ENCODE results near the gene HS3ST2. TPM values are rescaled to one million over a fixed set of nuclear protein-coding genes. Genes with fewer than 3 reads are reported as not detected.

HS3ST2 gene
- total RNA-seq, 1 experiment from 2014 or later: 0.61 TPM

DNA sequence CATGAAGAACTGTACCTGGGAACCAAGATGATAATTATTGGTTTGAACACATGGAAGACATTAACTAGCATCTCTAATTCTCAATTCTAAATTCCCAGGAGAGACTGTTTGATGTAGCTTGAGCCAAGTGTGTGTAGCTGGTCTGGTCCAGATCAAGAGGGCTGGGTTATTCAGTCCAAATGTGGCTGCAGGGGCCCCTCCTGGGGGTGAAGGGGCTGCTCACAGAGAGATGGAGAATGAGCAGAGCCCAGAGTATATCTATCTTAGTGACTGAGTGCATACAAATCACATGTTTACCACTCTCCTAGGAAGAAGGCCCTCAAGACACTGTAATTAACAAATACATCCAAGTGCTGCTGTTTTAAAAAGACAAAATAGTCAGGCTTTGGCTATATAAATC, 50.4 kb downstream of the HS3ST2 start (continued):
- TF ChIP-seq, protein P1, sequence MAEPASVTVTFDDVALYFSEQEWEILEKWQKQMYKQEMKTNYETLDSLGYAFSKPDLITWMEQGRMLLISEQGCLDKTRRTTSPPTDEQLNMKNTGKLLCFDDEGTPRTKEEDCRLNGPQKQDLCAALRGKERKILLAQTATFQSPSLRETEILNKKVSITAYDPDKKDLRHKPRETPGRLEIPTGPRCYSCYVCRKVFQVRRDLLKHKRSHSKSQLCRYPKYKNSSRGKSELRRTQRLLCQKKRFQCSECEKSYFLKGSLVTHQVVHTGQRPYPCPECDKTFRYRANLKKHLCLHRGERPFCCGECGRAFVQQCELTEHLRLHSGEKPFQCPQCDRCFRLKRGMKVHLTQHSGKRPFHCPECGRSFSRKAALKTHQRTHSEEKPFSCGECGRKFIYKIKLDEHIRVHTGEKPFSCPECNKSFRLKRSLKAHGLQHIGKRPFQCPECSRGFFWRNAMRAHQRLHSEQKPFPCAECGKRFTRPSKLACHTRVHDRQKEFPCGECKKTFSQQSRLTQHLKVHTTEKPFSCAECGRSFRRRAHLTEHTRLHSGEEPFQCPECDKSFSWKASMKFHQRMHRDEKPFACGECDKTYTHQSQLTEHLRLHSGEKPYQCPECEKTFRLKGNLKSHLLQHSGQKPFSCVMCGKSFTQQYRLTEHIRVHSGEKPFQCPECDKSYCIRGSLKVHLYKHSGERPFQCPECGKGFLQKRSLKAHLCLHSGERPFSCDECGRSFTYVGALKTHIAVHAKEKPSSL (CRISPR knock-in tag; conservative IDR thresholded peaks at IDR 0.05): no peak
- TF ChIP-seq, protein P2, sequence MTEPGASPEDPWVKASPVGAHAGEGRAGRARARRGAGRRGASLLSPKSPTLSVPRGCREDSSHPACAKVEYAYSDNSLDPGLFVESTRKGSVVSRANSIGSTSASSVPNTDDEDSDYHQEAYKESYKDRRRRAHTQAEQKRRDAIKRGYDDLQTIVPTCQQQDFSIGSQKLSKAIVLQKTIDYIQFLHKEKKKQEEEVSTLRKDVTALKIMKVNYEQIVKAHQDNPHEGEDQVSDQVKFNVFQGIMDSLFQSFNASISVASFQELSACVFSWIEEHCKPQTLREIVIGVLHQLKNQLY (CRISPR knock-in tag; IDR thresholded peaks at IDR 0.05): no peak
- TF ChIP-seq ZNF423 (CRISPR knock-in tag; IDR thresholded peaks at IDR 0.05) (no peak), IRF2 (CRISPR knock-in tag; IDR thresholded peaks at IDR 0.05; ENCODE audit: borderline replicate concordance, low read depth) (no peak)
- TF ChIP-seq, protein P3, sequence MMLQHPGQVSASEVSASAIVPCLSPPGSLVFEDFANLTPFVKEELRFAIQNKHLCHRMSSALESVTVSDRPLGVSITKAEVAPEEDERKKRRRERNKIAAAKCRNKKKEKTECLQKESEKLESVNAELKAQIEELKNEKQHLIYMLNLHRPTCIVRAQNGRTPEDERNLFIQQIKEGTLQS (CRISPR knock-in tag; conservative IDR thresholded peaks at IDR 0.05): no peak

DNA sequence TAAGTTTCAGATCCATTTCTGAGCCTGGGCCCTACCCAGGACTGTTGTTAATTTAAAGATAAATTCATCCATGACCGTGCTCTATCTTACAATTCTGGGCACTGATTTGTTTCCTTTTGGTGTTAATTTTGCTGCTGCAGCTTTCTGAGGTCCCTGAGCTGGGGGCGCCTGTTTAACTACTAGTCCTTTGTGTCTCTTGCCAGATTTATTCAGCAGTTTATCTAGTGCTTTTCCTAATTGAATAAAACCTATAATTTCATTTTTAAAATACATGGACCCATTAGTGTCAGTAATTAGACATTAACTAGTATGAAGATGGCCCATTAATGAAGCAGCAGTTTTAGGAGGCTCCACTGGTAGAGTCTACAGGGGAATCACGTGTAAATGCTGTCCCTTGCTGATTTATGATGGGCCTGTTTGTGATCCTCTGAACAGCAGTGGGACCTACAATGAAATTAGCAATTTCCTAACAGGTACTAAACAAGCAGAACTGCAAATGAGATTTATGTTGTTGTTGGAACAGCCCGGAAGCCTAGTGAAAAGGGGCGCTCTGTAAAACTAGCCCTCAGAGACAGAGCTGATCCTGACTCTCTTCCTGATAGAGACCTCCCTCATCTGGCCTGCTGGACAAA, 54.7 kb downstream of the HS3ST2 start:
- CTCF ChIA-PET: interaction anchor here (1.0 kb wide), 1 partner anchor 30 kb away, joined by 4 read pairs; no protein-coding TSS in a partner anchor
- no peak overlapping the region for H3K27ac Mint-ChIP-seq
- TF ChIP-seq JUN (CRISPR knock-in tag; IDR thresholded peaks at IDR 0.05): no peak
- TF ChIP-seq ZNF219 (CRISPR knock-in tag; IDR thresholded peaks at IDR 0.05; ENCODE audit: borderline replicate concordance): no peak
- TF ChIP-seq, protein P4, sequence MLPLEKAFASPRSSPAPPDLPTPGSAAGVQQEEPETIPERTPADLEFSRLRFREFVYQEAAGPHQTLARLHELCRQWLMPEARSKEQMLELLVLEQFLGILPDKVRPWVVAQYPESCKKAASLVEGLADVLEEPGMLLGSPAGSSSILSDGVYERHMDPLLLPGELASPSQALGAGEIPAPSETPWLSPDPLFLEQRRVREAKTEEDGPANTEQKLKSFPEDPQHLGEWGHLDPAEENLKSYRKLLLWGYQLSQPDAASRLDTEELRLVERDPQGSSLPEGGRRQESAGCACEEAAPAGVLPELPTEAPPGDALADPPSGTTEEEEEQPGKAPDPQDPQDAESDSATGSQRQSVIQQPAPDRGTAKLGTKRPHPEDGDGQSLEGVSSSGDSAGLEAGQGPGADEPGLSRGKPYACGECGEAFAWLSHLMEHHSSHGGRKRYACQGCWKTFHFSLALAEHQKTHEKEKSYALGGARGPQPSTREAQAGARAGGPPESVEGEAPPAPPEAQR (CRISPR knock-in tag; IDR thresholded peaks at IDR 0.05): no peak
- TF ChIP-seq ZNF423 (CRISPR knock-in tag; IDR thresholded peaks at IDR 0.05): no peak
- no peak for TF ChIP-seq FOXP1 (CRISPR knock-in tag; IDR thresholded peaks at IDR 0.05; ENCODE audit: borderline replicate concordance)
- TF ChIP-seq HMGA2 (CRISPR knock-in tag; IDR thresholded peaks at IDR 0.05): no peak
- TF ChIP-seq EMX1 (CRISPR knock-in tag; IDR thresholded peaks at IDR 0.05): no peak
- TF ChIP-seq, protein P5, sequence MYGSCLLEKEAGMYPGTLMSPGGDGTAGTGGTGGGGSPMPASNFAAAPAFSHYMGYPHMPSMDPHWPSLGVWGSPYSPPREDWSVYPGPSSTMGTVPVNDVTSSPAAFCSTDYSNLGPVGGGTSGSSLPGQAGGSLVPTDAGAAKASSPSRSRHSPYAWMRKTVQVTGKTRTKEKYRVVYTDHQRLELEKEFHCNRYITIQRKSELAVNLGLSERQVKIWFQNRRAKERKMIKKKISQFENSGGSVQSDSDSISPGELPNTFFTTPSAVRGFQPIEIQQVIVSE (CRISPR knock-in tag; IDR thresholded peaks at IDR 0.05; ENCODE audit: borderline replicate concordance): no peak
- no peak for TF ChIP-seq ZNF138 (CRISPR knock-in tag; conservative IDR thresholded peaks at IDR 0.05)
- TF ChIP-seq CREB1 (CRISPR knock-in tag; IDR thresholded peaks at IDR 0.05): no peak
- no peak for TF ChIP-seq PRRX2 (CRISPR knock-in tag; IDR thresholded peaks at IDR 0.05)
- TF ChIP-seq, protein P6, sequence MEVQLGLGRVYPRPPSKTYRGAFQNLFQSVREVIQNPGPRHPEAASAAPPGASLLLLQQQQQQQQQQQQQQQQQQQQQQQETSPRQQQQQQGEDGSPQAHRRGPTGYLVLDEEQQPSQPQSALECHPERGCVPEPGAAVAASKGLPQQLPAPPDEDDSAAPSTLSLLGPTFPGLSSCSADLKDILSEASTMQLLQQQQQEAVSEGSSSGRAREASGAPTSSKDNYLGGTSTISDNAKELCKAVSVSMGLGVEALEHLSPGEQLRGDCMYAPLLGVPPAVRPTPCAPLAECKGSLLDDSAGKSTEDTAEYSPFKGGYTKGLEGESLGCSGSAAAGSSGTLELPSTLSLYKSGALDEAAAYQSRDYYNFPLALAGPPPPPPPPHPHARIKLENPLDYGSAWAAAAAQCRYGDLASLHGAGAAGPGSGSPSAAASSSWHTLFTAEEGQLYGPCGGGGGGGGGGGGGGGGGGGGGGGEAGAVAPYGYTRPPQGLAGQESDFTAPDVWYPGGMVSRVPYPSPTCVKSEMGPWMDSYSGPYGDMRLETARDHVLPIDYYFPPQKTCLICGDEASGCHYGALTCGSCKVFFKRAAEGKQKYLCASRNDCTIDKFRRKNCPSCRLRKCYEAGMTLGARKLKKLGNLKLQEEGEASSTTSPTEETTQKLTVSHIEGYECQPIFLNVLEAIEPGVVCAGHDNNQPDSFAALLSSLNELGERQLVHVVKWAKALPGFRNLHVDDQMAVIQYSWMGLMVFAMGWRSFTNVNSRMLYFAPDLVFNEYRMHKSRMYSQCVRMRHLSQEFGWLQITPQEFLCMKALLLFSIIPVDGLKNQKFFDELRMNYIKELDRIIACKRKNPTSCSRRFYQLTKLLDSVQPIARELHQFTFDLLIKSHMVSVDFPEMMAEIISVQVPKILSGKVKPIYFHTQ (CRISPR knock-in tag; IDR thresholded peaks at IDR 0.05): no peak
- TF ChIP-seq TCF7 (CRISPR knock-in tag; IDR thresholded peaks at IDR 0.05; ENCODE audit: low read depth): no peak
- no peak for TF ChIP-seq NR3C1 (CRISPR knock-in tag; conservative IDR thresholded peaks at IDR 0.05; ENCODE audit: low read depth)
- TF ChIP-seq, protein P7, sequence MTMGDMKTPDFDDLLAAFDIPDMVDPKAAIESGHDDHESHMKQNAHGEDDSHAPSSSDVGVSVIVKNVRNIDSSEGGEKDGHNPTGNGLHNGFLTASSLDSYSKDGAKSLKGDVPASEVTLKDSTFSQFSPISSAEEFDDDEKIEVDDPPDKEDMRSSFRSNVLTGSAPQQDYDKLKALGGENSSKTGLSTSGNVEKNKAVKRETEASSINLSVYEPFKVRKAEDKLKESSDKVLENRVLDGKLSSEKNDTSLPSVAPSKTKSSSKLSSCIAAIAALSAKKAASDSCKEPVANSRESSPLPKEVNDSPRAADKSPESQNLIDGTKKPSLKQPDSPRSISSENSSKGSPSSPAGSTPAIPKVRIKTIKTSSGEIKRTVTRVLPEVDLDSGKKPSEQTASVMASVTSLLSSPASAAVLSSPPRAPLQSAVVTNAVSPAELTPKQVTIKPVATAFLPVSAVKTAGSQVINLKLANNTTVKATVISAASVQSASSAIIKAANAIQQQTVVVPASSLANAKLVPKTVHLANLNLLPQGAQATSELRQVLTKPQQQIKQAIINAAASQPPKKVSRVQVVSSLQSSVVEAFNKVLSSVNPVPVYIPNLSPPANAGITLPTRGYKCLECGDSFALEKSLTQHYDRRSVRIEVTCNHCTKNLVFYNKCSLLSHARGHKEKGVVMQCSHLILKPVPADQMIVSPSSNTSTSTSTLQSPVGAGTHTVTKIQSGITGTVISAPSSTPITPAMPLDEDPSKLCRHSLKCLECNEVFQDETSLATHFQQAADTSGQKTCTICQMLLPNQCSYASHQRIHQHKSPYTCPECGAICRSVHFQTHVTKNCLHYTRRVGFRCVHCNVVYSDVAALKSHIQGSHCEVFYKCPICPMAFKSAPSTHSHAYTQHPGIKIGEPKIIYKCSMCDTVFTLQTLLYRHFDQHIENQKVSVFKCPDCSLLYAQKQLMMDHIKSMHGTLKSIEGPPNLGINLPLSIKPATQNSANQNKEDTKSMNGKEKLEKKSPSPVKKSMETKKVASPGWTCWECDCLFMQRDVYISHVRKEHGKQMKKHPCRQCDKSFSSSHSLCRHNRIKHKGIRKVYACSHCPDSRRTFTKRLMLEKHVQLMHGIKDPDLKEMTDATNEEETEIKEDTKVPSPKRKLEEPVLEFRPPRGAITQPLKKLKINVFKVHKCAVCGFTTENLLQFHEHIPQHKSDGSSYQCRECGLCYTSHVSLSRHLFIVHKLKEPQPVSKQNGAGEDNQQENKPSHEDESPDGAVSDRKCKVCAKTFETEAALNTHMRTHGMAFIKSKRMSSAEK (CRISPR knock-in tag; IDR thresholded peaks at IDR 0.05; ENCODE audit: borderline replicate concordance): no peak
- no peak for TF ChIP-seq NR2C2 (CRISPR knock-in tag; IDR thresholded peaks at IDR 0.05)
- TF ChIP-seq FOXJ3 (CRISPR knock-in tag; IDR thresholded peaks at IDR 0.05; ENCODE audit: borderline replicate concordance): no peak

More for the DNA sequence above, 54.7 kb downstream of the HS3ST2 start:
- ATAC-seq (no peak), DNase-seq (ENCODE audit: low spot score) (no peak)
- no peak overlapping the region for H3K4me3 Mint-ChIP-seq
- H3K27me3 Mint-ChIP-seq (ENCODE audit: low read depth): no peaks in the 10 kb centered on the region
- H3K4me1 Mint-ChIP-seq: peaks cover 9% of the 10 kb centered on the region
- H3K36me3 Mint-ChIP-seq: no peaks in the 10 kb centered on the region
- POLR2A ChIA-PET: no interaction called here
- H3K9me3 Mint-ChIP-seq: peaks cover 4% of the 10 kb centered on the region; the same call in 1 of the 2 replicates
